GM23338 (cell line): Measurements from ENCODE around the gene POGZ. TPM values are rescaled to one million over a fixed set of nuclear protein-coding genes. Genes with fewer than 3 reads are reported as not detected.

Experiments used
- ATAC-seq: fragments of 200-7000 bp; cut with Tn5 transposase; 3 replicates; pipeline ENCODE4 v1.9.1; 2020
- DNase-seq: peaks from one replicate; pipeline ENCODE4 v3.0.0-alpha.2; 2015; ENCODE audit warnings: low spot score
- H2AFZ ChIP-seq: fragments of 200-600 bp; sonication (generic); 2 replicates; pipeline ENCODE4 v1.8.0; 2016; ENCODE audit warnings: antibody characterized with exemption, mild to moderate bottlenecking, moderate library complexity
- H3F3A ChIP-seq: fragments of 200-600 bp; sonication (generic); replicated peaks from 2 replicates; pipeline ENCODE4 v1.8.0; 2017; ENCODE audit warnings: antibody characterized with exemption, mixed run types, low read depth
- H3K27ac ChIP-seq: fragments of 200-600 bp; sonication (generic); 2 replicates; pipeline ENCODE4 v1.6.1; 2016; ENCODE audit warnings: low read depth
- H3K27me3 ChIP-seq: fragments of 200-600 bp; sonication (generic); 2 replicates; pipeline ENCODE4 v1.8.0; 2016; ENCODE audit warnings: mild to moderate bottlenecking, mixed run types, moderate library complexity; ENCODE audit not compliant: insufficient read depth
- H3K36me3 ChIP-seq: fragments of 200-600 bp; sonication (generic); 2 replicates; pipeline ENCODE4 v1.8.0; 2016; ENCODE audit warnings: mild to moderate bottlenecking; ENCODE audit not compliant: insufficient read depth
- H3K4me1 ChIP-seq: fragments of 200-600 bp; sonication (generic); 2 replicates; pipeline ENCODE4 v1.8.0; 2016; ENCODE audit warnings: mild to moderate bottlenecking, moderate library complexity; ENCODE audit not compliant: insufficient read depth
- H3K4me2 ChIP-seq: fragments of 200-600 bp; sonication (generic); 2 replicates; pipeline ENCODE4 v1.7.1; 2017; ENCODE audit warnings: mixed run types
- H3K4me3 ChIP-seq: fragments of 200-600 bp; sonication (generic); 2 replicates; pipeline ENCODE4 v1.6.1; 2016; ENCODE audit warnings: mixed run types
- H3K79me2 ChIP-seq: fragments of 200-600 bp; sonication (generic); replicated peaks from 2 replicates; pipeline ENCODE4 v1.8.0; 2017; ENCODE audit warnings: mild to moderate bottlenecking; ENCODE audit not compliant: insufficient read depth
- H3K9me2 ChIP-seq: fragments of 200-600 bp; sonication (generic); 2 replicates; pipeline ENCODE4 v1.8.0; 2017; ENCODE audit not compliant: insufficient read depth
- H4K20me1 ChIP-seq: fragments of 200-600 bp; sonication (generic); replicated peaks from 2 replicates; pipeline ENCODE4 v1.8.0; 2017; ENCODE audit warnings: mild to moderate bottlenecking; ENCODE audit not compliant: insufficient read depth
- H3K27ac Mint-ChIP-seq: 2 replicates; pipeline ENCODE4 v1.8.0; 2020; ENCODE audit warnings: inconsistent platforms, mild to moderate bottlenecking, moderate library complexity, mixed read lengths
- H3K27me3 Mint-ChIP-seq: 3 replicates; pipeline ENCODE4 v1.8.0; 2022; ENCODE audit warnings: low read depth, mild to moderate bottlenecking, moderate library complexity, mixed read lengths, inconsistent platforms; ENCODE audit not compliant: insufficient read depth, poor library complexity
- H3K36me3 Mint-ChIP-seq: 3 replicates; pipeline ENCODE4 v1.8.0; 2021; ENCODE audit warnings: low read depth, mild to moderate bottlenecking, inconsistent platforms, moderate library complexity, mixed read lengths
- H3K4me1 Mint-ChIP-seq: 3 replicates; pipeline ENCODE4 v1.8.0; 2020; ENCODE audit warnings: mild to moderate bottlenecking, inconsistent platforms, mixed read lengths
- H3K4me3 Mint-ChIP-seq: 3 replicates; pipeline ENCODE4 v1.8.0; 2021; ENCODE audit warnings: moderate library complexity, mild to moderate bottlenecking, inconsistent platforms, mixed read lengths
- H3K9me3 Mint-ChIP-seq: 3 replicates; pipeline ENCODE4 v1.8.0; 2020; ENCODE audit warnings: moderate library complexity, mild to moderate bottlenecking, inconsistent platforms, mixed read lengths
- CREB1 ChIP-seq: fragments of 250-450 bp; sonication (Bioruptor Pico); IDR thresholded peaks from 2 replicates; pipeline ENCODE4 v1.5.0; 2020; ENCODE audit warnings: low read depth, mild to moderate bottlenecking, moderate library complexity
- JUNB ChIP-seq: IDR thresholded peaks from one replicate; pipeline ENCODE4 v1.6.1; 2016; ENCODE audit warnings: antibody characterized with exemption; ENCODE audit not compliant: unreplicated experiment
- NANOG ChIP-seq: IDR thresholded peaks from 2 replicates; pipeline ENCODE4 v1.6.1; 2016; ENCODE audit warnings: antibody characterized with exemption, borderline replicate concordance
- POLR2AphosphoS5 ChIP-seq: IDR thresholded peaks from 2 replicates; pipeline ENCODE4 v1.6.1; 2016; ENCODE audit warnings: antibody characterized with exemption, low read depth
- ZNF462 ChIP-seq: fragments of 250-450 bp; sonication (Bioruptor Pico); IDR thresholded peaks from 2 replicates; pipeline ENCODE4 v1.5.0; 2020; ENCODE audit warnings: mild to moderate bottlenecking, moderate library complexity
- polyA plus RNA-seq: library from polyadenylated mRNA; unstranded; fragments of >200 nt; fragmentation: Nextera tagmentation; extraction: Ambion mirVana; gene quantifications from 2 replicates; pipeline ENCODE4 v1.2.1, GENCODE V29; 2016
- total RNA-seq: library from RNA; depleted of rRNA; stranded (reverse); fragments of >200 nt; shearing (Covaris generic); gene quantifications from 2 replicates; pipeline ENCODE4 v1.2.3, GENCODE V29; 2014

POGZ gene
- total and polyA plus RNA-seq, 2 experiments from 2014 or later, result 47.0 to 72.5 TPM

DNA sequence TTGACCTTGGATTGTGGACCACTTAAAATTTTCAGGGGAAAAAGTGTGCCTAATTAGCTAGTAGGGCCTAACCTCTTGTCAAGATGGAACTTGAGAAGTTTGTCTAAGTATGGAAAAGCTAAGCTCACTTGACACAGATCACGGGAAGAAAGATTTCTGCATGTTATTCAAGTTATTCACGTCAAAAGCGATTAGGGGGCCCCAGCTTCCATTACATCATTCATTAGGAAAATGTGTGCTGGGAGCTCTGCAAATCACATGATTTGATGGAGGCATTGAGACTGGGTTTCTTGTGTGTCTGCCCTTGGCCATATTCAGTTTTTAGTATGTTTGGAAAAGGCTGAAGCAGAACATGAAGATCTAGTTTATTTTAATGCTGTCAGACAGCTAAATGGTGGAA, 15.5 kb upstream of the POGZ start (continued):
- TF ChIP-seq ZNF462 (CRISPR knock-in tag), result no peak
- no peak for TF ChIP-seq POLR2AphosphoS5
- TF ChIP-seq NANOG, result no peak
- TF ChIP-seq CREB1 (CRISPR knock-in tag), result no peak

DNA sequence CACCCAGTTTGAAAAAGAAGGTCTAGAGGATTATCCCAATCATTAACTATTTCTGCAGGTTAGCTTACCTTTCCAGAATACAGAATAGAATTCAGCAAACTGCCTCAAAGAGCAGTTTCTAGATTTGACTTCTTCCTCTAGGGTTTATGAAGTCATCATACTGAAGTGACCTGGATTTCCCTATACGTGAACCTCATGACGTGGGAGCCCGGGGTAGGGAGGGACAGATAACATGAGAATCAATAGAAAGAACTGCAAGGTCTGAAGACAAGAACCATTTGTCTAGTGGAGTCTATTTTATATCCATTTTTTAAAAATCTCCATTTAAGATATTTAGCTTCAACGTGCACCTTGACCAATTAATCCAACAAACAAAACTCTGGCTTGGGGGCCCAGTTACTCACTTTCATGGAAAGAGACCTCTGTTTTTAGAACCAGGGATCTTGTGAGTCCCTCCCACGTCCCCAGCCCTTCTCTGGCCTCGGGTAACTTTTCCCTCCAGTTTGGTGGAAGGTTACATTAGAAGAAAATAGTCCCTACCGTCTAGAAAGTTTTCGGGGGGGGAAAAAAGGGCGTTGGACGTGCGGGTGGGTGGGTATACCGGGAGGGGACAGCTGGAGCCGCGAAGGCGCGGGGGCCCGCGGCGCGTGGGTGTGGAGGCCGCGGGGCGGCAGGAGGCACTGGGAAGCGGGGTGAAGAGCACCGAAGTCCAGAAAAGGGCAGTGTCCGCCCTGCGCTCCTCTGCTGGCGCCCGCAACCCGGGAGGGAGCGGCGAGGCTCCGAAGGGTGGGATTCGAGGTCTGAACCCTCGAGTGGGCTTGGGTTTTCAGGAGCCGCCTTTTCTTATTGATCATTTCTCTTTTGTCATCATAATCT, 13.8 kb upstream of the POGZ start:
- Histone ChIP-seq H3F3A (no peaks in the 10 kb centered on the region), H3K4me2 (peak overlapping the region; percentile 68), H2AFZ (peak overlapping the region; percentile 1), H3K79me2 (no peaks in the 10 kb centered on the region), H4K20me1 (no peaks in the 10 kb centered on the region), H3K27me3 (no peaks in the 10 kb centered on the region), H3K27ac (no peak overlapping the region), H3K4me3 (peak overlapping the region; percentile 56), H3K36me3 (no peaks in the 10 kb centered on the region), H3K9me2 (no peaks in the 10 kb centered on the region), H3K4me1 (no peaks in the 10 kb centered on the region)
- ATAC-seq (peak; percentile 92), DNase-seq (peak; percentile 89)
- H3K27ac Mint-ChIP-seq, result peak overlapping the region; percentile 82
- no peaks in the 10 kb centered on the region for H3K9me3 Mint-ChIP-seq
- H3K4me3 Mint-ChIP-seq, result peak overlapping the region; percentile 78
- TF ChIP-seq POLR2AphosphoS5, result peak; percentile 38; the same call in 1 of the 2 replicates
- peak; percentile 74; the same call in 1 of the 2 replicates for TF ChIP-seq CREB1 (CRISPR knock-in tag)
- no peak for TF ChIP-seq JUNB
- no peaks in the 10 kb centered on the region for H3K36me3 Mint-ChIP-seq
- peaks cover 13% of the 10 kb centered on the region; the same call in 2 of the 3 replicates for H3K4me1 Mint-ChIP-seq
- peaks cover 2% of the 10 kb centered on the region for H3K27me3 Mint-ChIP-seq
